Lower leg skin (tissue), 3 donors: ENCODE measurements around the gene SRL.

Experiments used
- CTCF ChIP-seq, 3 donors: fragments of 450-650 bp; IDR thresholded peaks; one replicate each; pipeline ENCODE4 v1.5.1; 2016; ENCODE audit warnings: antibody characterized with exemption in 3 of 3, mild to moderate bottlenecking in 3 of 3, moderate library complexity in 2 of 3
- POLR2A ChIP-seq, 2 donors: fragments of 450-650 bp; IDR thresholded peaks; one replicate each; pipeline ENCODE4 v1.6.1; 2016 to 2017; ENCODE audit warnings: antibody characterized with exemption in 2 of 2, mild to moderate bottlenecking in 1 of 2, moderate library complexity in 1 of 2

GRCh38 chr16:4141604-4142003 is 100.3 kb downstream of the SRL start:
- no peak for TF ChIP-seq CTCF (IDR thresholded peaks at IDR 0.05)
- no peak for TF ChIP-seq POLR2A (IDR thresholded peaks at IDR 0.05)
